Measurements from ENCODE around the gene AMPD1. TPM values are rescaled to one million over a fixed set of nuclear protein-coding genes. Genes with fewer than 3 reads are reported as not detected.

AMPD1 gene
- total RNA-seq, 4 donors from 2014 or later = 1.3 TPM; not detected in 3

GRCh38 chr1:114701931-114702330 is 6.6 kb upstream of the AMPD1 start:
- H3K36me3 ChIP-seq = no peaks in the 10 kb centered on the region
- no peaks in the 10 kb centered on the region for H3K4me1 ChIP-seq
- H3K27me3 ChIP-seq = no peaks in the 10 kb centered on the region
- no peak for DNase-seq
- TF ChIP-seq POLR2A (IDR thresholded peaks at IDR 0.05) (no peak), CTCF (IDR thresholded peaks at IDR 0.05) (no peak)
- H3K4me3 ChIP-seq = no peak overlapping the region
- no peak overlapping the region for H3K27ac ChIP-seq
- intact Hi-C loops (cut with DNase I; ENCODE audit: low total_unique reads) = no loop called here
- no peaks in the 10 kb centered on the region for H3K9me3 ChIP-seq

GRCh38 chr1:114700036-114700600 is 4.8 kb upstream of the AMPD1 start:
- no peak for DNase-seq
- no peak overlapping the region for H3K4me3 ChIP-seq
- H3K27me3 ChIP-seq = no peaks in the 10 kb centered on the region
- H3K4me1 ChIP-seq = no peaks in the 10 kb centered on the region
- intact Hi-C loops (cut with DNase I; ENCODE audit: low total_unique reads) = no loop called here
- H3K9me3 ChIP-seq = no peaks in the 10 kb centered on the region
- H3K27ac ChIP-seq = no peak overlapping the region
- TF ChIP-seq CTCF (IDR thresholded peaks at IDR 0.05) (no peak), POLR2A (IDR thresholded peaks at IDR 0.05) (no peak)
- no peaks in the 10 kb centered on the region for H3K36me3 ChIP-seq

GRCh38 chr1:114696810-114697209 is 1.5 kb upstream of the AMPD1 start:
- intact Hi-C loops (cut with DNase I; ENCODE audit: low total_unique reads) = no loop called here
- Histone ChIP-seq H3K36me3 (no peaks in the 10 kb centered on the region), H3K4me1 (no peaks in the 10 kb centered on the region), H3K27ac (no peak overlapping the region), H3K4me3 (no peak overlapping the region), H3K9me3 (no peaks in the 10 kb centered on the region), H3K27me3 (no peaks in the 10 kb centered on the region)
- TF ChIP-seq CTCF (IDR thresholded peaks at IDR 0.05) (no peak), POLR2A (IDR thresholded peaks at IDR 0.05) (no peak)
- no peak for DNase-seq

GRCh38 chr1:114694540-114695310 is 621 bp downstream of the AMPD1 start:
- Histone ChIP-seq H3K36me3 (no peaks in the 10 kb centered on the region), H3K4me1 (no peaks in the 10 kb centered on the region), H3K27ac (no peak overlapping the region), H3K4me3 (no peak overlapping the region), H3K27me3 (no peaks in the 10 kb centered on the region), H3K9me3 (no peaks in the 10 kb centered on the region)
- no peak for DNase-seq
- TF ChIP-seq POLR2A (IDR thresholded peaks at IDR 0.05) = no peak
- no peak for TF ChIP-seq CTCF (IDR thresholded peaks at IDR 0.05)
- intact Hi-C loops (cut with DNase I; ENCODE audit: low total_unique reads) = no loop called here

- no peak overlapping the region for H3K4me3 ChIP-seq
- H3K9me3 ChIP-seq = no peaks in the 10 kb centered on the region
- no peak overlapping the region for H3K27ac ChIP-seq
- no peak for DNase-seq
- no peaks in the 10 kb centered on the region for H3K4me1 ChIP-seq
- H3K36me3 ChIP-seq = no peaks in the 10 kb centered on the region
- H3K27me3 ChIP-seq = no peaks in the 10 kb centered on the region
- no peak for TF ChIP-seq POLR2A (IDR thresholded peaks at IDR 0.05)
- no peak for TF ChIP-seq CTCF (IDR thresholded peaks at IDR 0.05)
- intact Hi-C loops (cut with DNase I; ENCODE audit: low total_unique reads) = no loop called here
These were observed 2.4 kb downstream of the AMPD1 start for GRCh38 chr1:114692947-114693346.
